Epithelial cell of esophagus (primary cell): Measurements from ENCODE around the gene SEMA5A.

Experiments
- DNase-seq: peaks from one replicate; pipeline ENCODE4 v3.0.0; 2010; ENCODE audit warnings: low read depth
- H3K4me3 ChIP-seq: 2 replicates; pipeline ENCODE4 v1.5.1; 2011; ENCODE audit warnings: mild to moderate bottlenecking, low read length, control low read depth
- TF ChIP-seq, protein P1 (sequence below): IDR thresholded peaks from 2 replicates; pipeline ENCODE4 v1.5.1; 2011; ENCODE audit warnings: low read depth, mild to moderate bottlenecking, low read length, control low read depth, inconsistent platforms; ENCODE audit not compliant: insufficient read depth; ENCODE audit errors: missing control alignments

Gene SEMA5A

DNA sequence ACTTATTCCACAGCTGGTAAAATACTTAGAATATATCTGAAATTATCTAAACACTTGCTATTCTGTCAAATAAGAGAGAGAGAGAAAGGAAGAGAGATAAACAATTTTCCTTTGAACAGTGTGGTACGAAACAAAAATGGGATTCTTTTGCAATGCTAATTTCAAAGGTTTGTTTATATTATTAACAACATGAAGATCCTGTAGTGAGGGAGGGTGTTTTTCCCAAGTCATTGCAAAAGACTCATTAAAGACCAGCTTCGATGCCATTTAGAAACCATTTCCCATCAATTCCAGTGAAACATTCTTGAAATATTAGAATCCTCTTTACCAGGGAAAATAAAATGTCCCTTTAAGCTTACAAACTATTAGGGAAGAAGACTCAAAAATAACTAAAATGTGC is 505.4 kb downstream of the SEMA5A start:
- no peak for DNase-seq
- TF ChIP-seq, protein P1, sequence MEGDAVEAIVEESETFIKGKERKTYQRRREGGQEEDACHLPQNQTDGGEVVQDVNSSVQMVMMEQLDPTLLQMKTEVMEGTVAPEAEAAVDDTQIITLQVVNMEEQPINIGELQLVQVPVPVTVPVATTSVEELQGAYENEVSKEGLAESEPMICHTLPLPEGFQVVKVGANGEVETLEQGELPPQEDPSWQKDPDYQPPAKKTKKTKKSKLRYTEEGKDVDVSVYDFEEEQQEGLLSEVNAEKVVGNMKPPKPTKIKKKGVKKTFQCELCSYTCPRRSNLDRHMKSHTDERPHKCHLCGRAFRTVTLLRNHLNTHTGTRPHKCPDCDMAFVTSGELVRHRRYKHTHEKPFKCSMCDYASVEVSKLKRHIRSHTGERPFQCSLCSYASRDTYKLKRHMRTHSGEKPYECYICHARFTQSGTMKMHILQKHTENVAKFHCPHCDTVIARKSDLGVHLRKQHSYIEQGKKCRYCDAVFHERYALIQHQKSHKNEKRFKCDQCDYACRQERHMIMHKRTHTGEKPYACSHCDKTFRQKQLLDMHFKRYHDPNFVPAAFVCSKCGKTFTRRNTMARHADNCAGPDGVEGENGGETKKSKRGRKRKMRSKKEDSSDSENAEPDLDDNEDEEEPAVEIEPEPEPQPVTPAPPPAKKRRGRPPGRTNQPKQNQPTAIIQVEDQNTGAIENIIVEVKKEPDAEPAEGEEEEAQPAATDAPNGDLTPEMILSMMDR: no peak
- H3K4me3 ChIP-seq: no peak overlapping the region

DNA sequence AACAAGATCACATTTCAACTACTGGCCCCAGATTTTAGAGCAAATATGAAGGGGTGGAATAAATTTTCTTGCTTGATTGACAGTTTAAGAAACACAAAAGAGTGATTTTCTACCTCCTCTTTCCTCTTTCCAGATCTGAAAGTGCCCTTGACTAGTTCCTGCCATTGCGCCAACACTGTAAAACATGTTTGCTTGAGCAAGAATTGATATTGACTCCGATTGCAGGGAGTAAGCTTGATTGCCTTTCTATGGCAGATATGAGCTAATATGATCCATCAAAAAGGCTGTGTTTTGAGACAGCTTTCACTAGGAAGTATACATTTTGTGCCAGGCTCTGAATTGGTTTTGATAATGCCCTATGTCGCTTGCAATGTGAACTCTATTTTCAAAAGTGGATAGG is 508.8 kb downstream of the SEMA5A start:
- DNase-seq: no peak
- TF ChIP-seq, protein P1: no peak
- no peak overlapping the region for H3K4me3 ChIP-seq

DNA sequence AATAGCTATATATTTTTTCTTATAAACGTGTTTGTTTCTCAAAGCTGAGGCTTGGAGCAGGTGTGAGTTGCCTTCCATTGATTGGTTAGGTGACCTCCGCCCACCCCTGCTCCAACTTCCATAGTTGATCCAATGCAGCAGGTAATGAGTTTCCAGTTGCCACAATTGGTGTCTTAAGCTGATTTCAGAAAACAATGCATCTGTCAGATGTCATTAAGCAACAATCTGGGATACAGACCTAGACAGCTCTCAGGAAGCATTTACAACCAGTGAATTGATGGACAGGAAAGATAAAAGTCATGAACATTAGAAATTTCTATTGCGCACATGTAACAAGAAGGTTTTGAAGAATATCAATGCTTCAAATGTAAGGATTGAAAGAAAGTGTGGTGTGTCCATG is 510.5 kb downstream of the SEMA5A start:
- DNase-seq: no peak

DNA sequence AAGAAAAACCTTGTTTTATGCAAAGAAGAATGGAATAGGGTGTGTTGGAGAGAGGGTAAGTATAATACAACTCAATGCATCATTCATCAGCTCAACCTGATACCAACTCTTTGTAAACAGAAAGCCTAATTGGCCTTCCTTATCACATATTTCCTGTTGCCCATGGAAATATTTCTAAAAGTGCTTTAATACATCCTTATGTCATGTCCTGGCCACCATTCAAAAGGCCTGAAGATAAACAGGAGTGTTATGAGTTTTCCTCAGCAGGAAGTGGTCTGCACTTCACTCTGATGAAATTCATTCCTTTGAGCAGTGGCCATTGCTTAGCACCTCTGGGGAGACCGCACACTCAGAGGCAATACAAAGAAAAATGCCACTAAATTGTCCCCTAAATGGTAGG is 511.2 kb downstream of the SEMA5A start:
- DNase-seq: peak; percentile 45
- H3K4me3 ChIP-seq: no peak overlapping the region

More for the DNA sequence above, 510.5 kb downstream of the SEMA5A start:
- TF ChIP-seq, protein P1: no peak
- H3K4me3 ChIP-seq: no peak overlapping the region

DNA sequence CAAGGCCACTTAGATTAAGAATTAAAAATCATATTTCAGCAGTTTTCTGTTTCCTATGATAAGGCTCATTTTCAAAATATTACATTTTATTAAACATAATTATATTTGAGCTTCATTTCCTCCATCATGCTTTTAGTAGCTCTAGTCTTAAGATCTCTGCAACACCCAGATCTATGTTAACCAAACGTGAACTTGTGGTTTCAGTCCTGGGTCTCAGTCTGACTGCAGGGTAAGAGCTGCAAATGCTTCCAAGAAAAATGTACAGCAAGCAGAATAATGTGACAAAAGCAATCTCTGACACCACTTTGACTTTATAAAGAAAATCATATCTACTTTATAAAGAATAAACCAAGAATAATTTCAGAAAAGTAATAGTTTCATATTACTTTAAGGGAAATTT is 512.4 kb downstream of the SEMA5A start:
- DNase-seq: no peak
- no peak overlapping the region for H3K4me3 ChIP-seq
- TF ChIP-seq, protein P1: no peak

More for the DNA sequence above, 511.2 kb downstream of the SEMA5A start:
- TF ChIP-seq, protein P1: no peak

DNA sequence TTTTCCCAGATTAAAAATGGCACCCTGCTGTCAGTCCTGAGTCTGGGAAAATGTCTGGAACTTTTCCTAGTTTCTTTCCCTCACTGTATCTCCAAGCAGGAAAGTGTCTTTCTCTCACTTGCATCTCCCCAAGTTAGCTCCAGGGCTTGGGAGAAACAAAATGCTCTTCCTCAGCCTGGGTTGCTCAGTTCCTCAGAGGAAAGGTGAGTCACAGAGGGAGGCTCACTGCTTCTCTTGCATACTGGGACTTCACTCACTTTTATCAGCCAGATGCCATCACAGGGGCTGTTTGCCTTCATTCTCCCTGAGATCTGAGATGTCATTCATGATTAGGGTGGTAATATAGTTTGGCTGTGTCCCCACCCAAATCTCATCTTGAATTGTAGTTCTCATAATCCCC is 519.9 kb downstream of the SEMA5A start:
- TF ChIP-seq, protein P1: no peak
- DNase-seq: peak; percentile 66
- no peak overlapping the region for H3K4me3 ChIP-seq

- TF ChIP-seq, protein P1: no peak
- no peak for DNase-seq
- no peak overlapping the region for H3K4me3 ChIP-seq
Measured at GRCh38 chr5:9020996-9021395, 524.9 kb downstream of the SEMA5A start.
